Right atrium auricular region (tissue), 2 donors: Measurements from ENCODE around the gene AGPAT3. TPM values are rescaled to one million over a fixed set of nuclear protein-coding genes. Genes with fewer than 3 reads are reported as not detected.

Experiments used
- DNase-seq: peaks from one replicate; pipeline ENCODE4 v3.0.0-alpha.2; 2019; ENCODE audit warnings: low spot score
- H3K27ac ChIP-seq, 2 donors: fragments of 200-600 bp; sonication (generic); 1 replicate in 1 of 2; 2 replicates in 1 of 2; pipeline ENCODE4 v1.5.1; 2016 to 2019
- H3K27me3 ChIP-seq, 2 donors: fragments of 200-600 bp; sonication (generic); one replicate each; pipeline versions ENCODE4 v1.5.1 to v1.6.0; 2017 to 2019
- H3K36me3 ChIP-seq: fragments of 200-600 bp; sonication (generic); one replicate; pipeline ENCODE4 v1.5.1; 2016
- H3K4me1 ChIP-seq, 2 donors: fragments of 200-600 bp; sonication (generic); one replicate each; pipeline versions ENCODE4 v1.5.1 to v1.6.0; 2017 to 2019
- H3K4me3 ChIP-seq, 2 donors: fragments of 200-600 bp; sonication (generic); 1 replicate in 1 of 2; 2 replicates in 1 of 2; pipeline ENCODE4 v1.5.1; 2017 to 2019; ENCODE audit warnings: mild to moderate bottlenecking in 1 of 2, moderate library complexity in 1 of 2
- H3K9me3 ChIP-seq, 2 donors: fragments of 200-600 bp; sonication (generic); one replicate each; pipeline ENCODE4 v1.5.1; 2019
- total RNA-seq, 2 donors: library from RNA; depleted of rRNA; stranded (reverse); fragments of >200 nt; gene quantifications; one replicate each; pipeline ENCODE4 v1.1.0, GENCODE V29; 2016
- TF ChIP-seq, protein P1 (sequence below), 2 donors: fragments of 200-600 bp; sonication (generic); IDR thresholded peaks; one replicate each; pipeline ENCODE4 v1.5.1; 2019; ENCODE audit warnings: antibody characterized with exemption in 2 of 2

Gene AGPAT3
- total RNA-seq, 2 donors from 2014 or later = 41.3 to 42.5 TPM

GRCh38 chr21:43982489-43983078 is 117.6 kb downstream of the AGPAT3 start:
- no peak overlapping the region for H3K4me3 ChIP-seq
- H3K36me3 ChIP-seq = peaks cover 44% of the 10 kb centered on the region
- H3K9me3 ChIP-seq = no peaks in the 10 kb centered on the region
- DNase-seq = no peak
- peaks cover 0 to 14% of the 10 kb centered on the region in 2 donors for H3K4me1 ChIP-seq
- no peaks in the 10 kb centered on the region for H3K27me3 ChIP-seq
- TF ChIP-seq, protein P1, sequence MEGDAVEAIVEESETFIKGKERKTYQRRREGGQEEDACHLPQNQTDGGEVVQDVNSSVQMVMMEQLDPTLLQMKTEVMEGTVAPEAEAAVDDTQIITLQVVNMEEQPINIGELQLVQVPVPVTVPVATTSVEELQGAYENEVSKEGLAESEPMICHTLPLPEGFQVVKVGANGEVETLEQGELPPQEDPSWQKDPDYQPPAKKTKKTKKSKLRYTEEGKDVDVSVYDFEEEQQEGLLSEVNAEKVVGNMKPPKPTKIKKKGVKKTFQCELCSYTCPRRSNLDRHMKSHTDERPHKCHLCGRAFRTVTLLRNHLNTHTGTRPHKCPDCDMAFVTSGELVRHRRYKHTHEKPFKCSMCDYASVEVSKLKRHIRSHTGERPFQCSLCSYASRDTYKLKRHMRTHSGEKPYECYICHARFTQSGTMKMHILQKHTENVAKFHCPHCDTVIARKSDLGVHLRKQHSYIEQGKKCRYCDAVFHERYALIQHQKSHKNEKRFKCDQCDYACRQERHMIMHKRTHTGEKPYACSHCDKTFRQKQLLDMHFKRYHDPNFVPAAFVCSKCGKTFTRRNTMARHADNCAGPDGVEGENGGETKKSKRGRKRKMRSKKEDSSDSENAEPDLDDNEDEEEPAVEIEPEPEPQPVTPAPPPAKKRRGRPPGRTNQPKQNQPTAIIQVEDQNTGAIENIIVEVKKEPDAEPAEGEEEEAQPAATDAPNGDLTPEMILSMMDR (IDR thresholded peaks at IDR 0.05) = no peak
- H3K27ac ChIP-seq = no peak overlapping the region

DNA sequence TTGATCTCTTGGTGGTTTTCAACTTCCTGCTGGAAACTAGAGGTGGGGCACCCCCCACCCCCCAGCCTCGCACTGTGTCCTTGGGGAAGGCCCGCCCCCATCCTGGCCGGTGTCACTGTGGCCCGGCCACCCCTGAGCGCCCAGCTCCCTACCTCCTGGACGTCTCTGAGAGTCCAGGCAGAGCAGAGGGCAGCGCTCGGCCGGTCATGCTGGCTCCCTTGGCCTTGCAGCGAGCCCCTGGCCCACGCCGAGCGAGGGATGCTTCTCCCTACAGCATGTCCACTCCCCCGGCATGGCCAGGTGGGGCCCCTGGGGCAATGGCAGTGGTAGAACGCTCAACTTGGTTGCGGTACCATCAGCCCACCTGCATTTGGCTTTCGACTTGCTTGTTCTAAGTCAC is 118.4 kb downstream of the AGPAT3 start:
- Histone ChIP-seq H3K36me3 (peaks cover 36% of the 10 kb centered on the region), H3K27me3 (no peaks in the 10 kb centered on the region), H3K4me3 (no peak overlapping the region), H3K27ac (no peak overlapping the region), H3K9me3 (no peaks in the 10 kb centered on the region), H3K4me1 (peaks cover 0 to 22% of the 10 kb centered on the region in 2 donors)
- DNase-seq = no peak
- TF ChIP-seq, protein P1 (IDR thresholded peaks at IDR 0.05) = no peak

GRCh38 chr21:43983860-43984420 is 118.9 kb downstream of the AGPAT3 start:
- DNase-seq = no peak
- H3K36me3 ChIP-seq = peaks cover 30% of the 10 kb centered on the region
- no peaks in the 10 kb centered on the region for H3K27me3 ChIP-seq
- no peaks in the 10 kb centered on the region for H3K9me3 ChIP-seq
- no peak overlapping the region for H3K27ac ChIP-seq
- TF ChIP-seq, protein P1 (IDR thresholded peaks at IDR 0.05) = no peak
- H3K4me3 ChIP-seq = no peak overlapping the region
- H3K4me1 ChIP-seq = peaks cover 0 to 23% of the 10 kb centered on the region in 2 donors

GRCh38 chr21:43984905-43985689 is 120.1 kb downstream of the AGPAT3 start:
- DNase-seq = no peak
- Histone ChIP-seq H3K27ac (no peak overlapping the region), H3K27me3 (no peaks in the 10 kb centered on the region), H3K4me3 (no peak overlapping the region), H3K4me1 (peaks cover 0 to 23% of the 10 kb centered on the region in 2 donors), H3K36me3 (peaks cover 30% of the 10 kb centered on the region), H3K9me3 (no peaks in the 10 kb centered on the region)
- TF ChIP-seq, protein P1 (IDR thresholded peaks at IDR 0.05) = no peak

GRCh38 chr21:43985690-43986251 is 120.7 kb downstream of the AGPAT3 start:
- Histone ChIP-seq H3K27me3 (no peaks in the 10 kb centered on the region), H3K4me1 (peaks cover 0 to 23% of the 10 kb centered on the region in 2 donors), H3K9me3 (no peaks in the 10 kb centered on the region), H3K4me3 (no peak overlapping the region), H3K36me3 (peaks cover 28% of the 10 kb centered on the region), H3K27ac (no peak overlapping the region)
- no peak for DNase-seq
- TF ChIP-seq, protein P1 (IDR thresholded peaks at IDR 0.05) = no peak
